ENCODE measurements around the gene GYPC. TPM values are rescaled to one million over a fixed set of nuclear protein-coding genes. Genes with fewer than 3 reads are reported as not detected.

The GYPC gene
- total RNA-seq, 1 experiment from 2014 or later: 28.1 TPM

DNA sequence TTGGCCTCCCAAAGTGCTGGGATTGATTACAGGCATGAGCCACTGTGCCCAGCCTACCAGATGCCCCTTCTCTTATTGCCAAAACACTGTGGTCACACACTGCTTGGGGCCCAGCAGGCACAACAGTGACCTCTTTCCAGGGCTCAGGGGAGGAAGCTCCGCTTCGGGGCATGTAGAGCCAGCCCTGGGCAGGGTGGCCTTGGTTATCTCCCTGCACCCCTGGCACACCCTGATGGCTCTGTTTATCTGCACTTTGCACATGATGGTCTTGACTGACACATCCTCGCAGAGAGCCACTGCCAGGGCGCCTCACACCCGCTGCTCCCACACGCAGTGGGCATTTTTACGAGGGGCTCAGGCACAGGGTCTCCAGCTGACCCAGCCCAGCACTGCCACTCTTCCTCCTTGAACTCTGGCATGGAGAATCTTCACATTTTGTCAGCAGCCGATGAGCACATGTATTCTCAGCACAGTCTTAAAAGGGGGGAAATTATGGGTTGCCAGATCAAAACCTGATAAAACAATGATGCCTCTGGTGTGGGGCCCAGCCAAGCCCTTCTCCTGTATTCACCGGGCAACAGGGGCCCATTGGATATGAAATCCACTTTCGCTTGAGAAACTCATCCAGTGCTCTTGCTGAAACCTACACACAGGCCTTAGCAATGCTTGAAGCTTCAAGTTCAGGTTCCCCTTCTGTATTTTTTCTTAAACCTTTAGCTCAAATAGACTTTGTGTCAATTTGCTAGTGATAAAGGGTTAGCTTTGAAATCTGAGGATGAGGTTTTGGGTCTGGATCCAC, 5.9 kb downstream of the GYPC start:
- DNase-seq (ENCODE audit: low spot score) (no peak), ATAC-seq (no peak)
- H3K4me1 Mint-ChIP-seq: peaks cover 38% of the 10 kb centered on the region
- no peaks in the 10 kb centered on the region for H3K36me3 Mint-ChIP-seq
- CTCF ChIA-PET: interaction anchor here (1.0 kb wide), 1 partner anchor 19 kb away, joined by 3 read pairs; no protein-coding TSS in a partner anchor
- H3K9me3 Mint-ChIP-seq: no peaks in the 10 kb centered on the region
- no peak for TF ChIP-seq JAZF1 (CRISPR knock-in tag; IDR thresholded peaks at IDR 0.05)
- no peak for TF ChIP-seq USF2 (CRISPR knock-in tag; IDR thresholded peaks at IDR 0.05)
- TF ChIP-seq, protein P1, sequence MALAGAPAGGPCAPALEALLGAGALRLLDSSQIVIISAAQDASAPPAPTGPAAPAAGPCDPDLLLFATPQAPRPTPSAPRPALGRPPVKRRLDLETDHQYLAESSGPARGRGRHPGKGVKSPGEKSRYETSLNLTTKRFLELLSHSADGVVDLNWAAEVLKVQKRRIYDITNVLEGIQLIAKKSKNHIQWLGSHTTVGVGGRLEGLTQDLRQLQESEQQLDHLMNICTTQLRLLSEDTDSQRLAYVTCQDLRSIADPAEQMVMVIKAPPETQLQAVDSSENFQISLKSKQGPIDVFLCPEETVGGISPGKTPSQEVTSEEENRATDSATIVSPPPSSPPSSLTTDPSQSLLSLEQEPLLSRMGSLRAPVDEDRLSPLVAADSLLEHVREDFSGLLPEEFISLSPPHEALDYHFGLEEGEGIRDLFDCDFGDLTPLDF (CRISPR knock-in tag; IDR thresholded peaks at IDR 0.05): no peak
- TF ChIP-seq JUN (CRISPR knock-in tag; IDR thresholded peaks at IDR 0.05): no peak
- TF ChIP-seq ZNF416 (CRISPR knock-in tag; IDR thresholded peaks at IDR 0.05): no peak
- peaks cover 5% of the 10 kb centered on the region; the same call in 1 of the 2 replicates for H3K27me3 Mint-ChIP-seq (ENCODE audit: low read depth)
- no peak overlapping the region for H3K27ac Mint-ChIP-seq
- POLR2A ChIA-PET: no interaction called here
- H3K4me3 Mint-ChIP-seq: no peak overlapping the region

DNA sequence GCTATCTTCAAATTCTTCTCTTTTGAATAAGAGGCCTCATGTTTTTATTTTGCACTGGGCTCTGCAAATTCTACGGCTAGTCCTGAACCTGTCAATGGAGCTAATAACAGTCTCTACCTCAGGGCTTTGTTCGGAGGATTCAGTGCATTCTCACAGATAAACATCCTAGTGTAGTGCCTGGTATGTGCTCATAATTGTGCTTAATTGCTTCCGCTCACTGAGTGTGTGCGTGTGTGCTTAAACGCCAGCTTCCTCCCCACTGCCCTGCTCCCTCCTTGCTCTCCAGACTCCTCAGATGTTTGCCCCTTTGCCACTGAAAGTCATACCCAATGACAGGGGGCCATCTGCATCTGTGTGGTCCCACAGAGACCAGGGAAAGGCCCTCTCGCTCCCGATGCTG, 6.7 kb downstream of the GYPC start:
- DNase-seq (ENCODE audit: low spot score) (no peak), ATAC-seq (no peak)
- CTCF ChIA-PET: interaction anchor here (1.0 to 1.2 kb wide), 2 partner anchors 19 to 24 kb away, joined by 3 read pairs; no protein-coding TSS in a partner anchor
- Mint-ChIP-seq H3K4me3 (no peak overlapping the region), H3K4me1 (peaks cover 30% of the 10 kb centered on the region), H3K27ac (peak overlapping the region; percentile 60; the same call in 1 of the 2 replicates), H3K27me3 (ENCODE audit: low read depth) (no peaks in the 10 kb centered on the region), H3K9me3 (no peaks in the 10 kb centered on the region), H3K36me3 (no peaks in the 10 kb centered on the region)
- POLR2A ChIA-PET: no interaction called here
- no peak for TF ChIP-seq ETV6 (CRISPR knock-in tag; IDR thresholded peaks at IDR 0.05)
- TF ChIP-seq NFATC4 (CRISPR knock-in tag; IDR thresholded peaks at IDR 0.05): no peak
- TF ChIP-seq SP1 (CRISPR knock-in tag; conservative IDR thresholded peaks at IDR 0.05): no peak
- TF ChIP-seq TEAD4 (CRISPR knock-in tag; IDR thresholded peaks at IDR 0.05): no peak
- TF ChIP-seq KAT7 (CRISPR knock-in tag; IDR thresholded peaks at IDR 0.05; ENCODE audit: borderline replicate concordance): no peak
- TF ChIP-seq RORB (CRISPR knock-in tag; IDR thresholded peaks at IDR 0.05): no peak
- TF ChIP-seq TCF7 (CRISPR knock-in tag; IDR thresholded peaks at IDR 0.05; ENCODE audit: low read depth): no peak
- TF ChIP-seq ATF3 (CRISPR knock-in tag; conservative IDR thresholded peaks at IDR 0.05): no peak
- TF ChIP-seq, protein P2, sequence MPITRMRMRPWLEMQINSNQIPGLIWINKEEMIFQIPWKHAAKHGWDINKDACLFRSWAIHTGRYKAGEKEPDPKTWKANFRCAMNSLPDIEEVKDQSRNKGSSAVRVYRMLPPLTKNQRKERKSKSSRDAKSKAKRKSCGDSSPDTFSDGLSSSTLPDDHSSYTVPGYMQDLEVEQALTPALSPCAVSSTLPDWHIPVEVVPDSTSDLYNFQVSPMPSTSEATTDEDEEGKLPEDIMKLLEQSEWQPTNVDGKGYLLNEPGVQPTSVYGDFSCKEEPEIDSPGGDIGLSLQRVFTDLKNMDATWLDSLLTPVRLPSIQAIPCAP (CRISPR knock-in tag; IDR thresholded peaks at IDR 0.05): no peak
- TF ChIP-seq OVOL2 (CRISPR knock-in tag; IDR thresholded peaks at IDR 0.05; ENCODE audit: borderline replicate concordance): no peak
- TF ChIP-seq ATF6 (CRISPR knock-in tag; IDR thresholded peaks at IDR 0.05): no peak
- TF ChIP-seq JUN (CRISPR knock-in tag; IDR thresholded peaks at IDR 0.05): no peak
